ENCODE data around the gene HAS3. TPM values are rescaled to one million over a fixed set of nuclear protein-coding genes. Genes with fewer than 3 reads are reported as not detected.

HAS3 gene
- total RNA-seq, 6 experiments from 2014 or later: 1.5 to 2.1 (median 1.5) TPM

DNA sequence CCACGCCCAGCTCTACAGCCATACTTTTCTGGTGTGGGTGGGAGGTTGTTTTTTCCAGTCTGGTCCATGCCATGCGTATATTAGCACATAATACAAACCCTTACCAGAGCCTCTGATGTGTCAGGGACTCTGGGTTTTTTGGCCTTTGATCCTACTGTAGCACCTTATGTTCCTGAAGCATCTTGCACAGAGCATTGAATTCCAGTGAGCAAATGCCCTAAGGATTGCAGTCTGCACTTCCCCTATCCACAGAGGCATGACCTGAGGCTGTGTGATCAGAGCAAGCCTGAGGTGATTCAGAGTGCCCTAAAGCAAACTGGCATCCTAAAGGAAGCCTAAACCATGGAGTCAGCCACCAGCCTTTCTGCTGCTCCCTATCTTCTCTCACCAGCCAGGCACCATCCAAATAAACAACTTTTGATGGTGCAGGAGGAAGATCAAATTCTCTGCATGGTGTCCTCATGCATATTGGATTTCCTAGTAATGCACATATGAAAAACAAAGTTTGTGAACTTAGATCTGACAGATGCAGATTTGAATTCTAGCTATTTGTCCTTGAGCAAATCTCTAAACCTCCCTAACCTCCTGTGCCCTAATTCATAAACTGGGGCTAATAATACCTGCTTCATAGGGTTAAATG lies 41.2 kb upstream of the HAS3 start:
- TF ChIP-seq, protein P1, sequence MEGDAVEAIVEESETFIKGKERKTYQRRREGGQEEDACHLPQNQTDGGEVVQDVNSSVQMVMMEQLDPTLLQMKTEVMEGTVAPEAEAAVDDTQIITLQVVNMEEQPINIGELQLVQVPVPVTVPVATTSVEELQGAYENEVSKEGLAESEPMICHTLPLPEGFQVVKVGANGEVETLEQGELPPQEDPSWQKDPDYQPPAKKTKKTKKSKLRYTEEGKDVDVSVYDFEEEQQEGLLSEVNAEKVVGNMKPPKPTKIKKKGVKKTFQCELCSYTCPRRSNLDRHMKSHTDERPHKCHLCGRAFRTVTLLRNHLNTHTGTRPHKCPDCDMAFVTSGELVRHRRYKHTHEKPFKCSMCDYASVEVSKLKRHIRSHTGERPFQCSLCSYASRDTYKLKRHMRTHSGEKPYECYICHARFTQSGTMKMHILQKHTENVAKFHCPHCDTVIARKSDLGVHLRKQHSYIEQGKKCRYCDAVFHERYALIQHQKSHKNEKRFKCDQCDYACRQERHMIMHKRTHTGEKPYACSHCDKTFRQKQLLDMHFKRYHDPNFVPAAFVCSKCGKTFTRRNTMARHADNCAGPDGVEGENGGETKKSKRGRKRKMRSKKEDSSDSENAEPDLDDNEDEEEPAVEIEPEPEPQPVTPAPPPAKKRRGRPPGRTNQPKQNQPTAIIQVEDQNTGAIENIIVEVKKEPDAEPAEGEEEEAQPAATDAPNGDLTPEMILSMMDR (IDR thresholded peaks at IDR 0.05): no peak
- H3K27ac Mint-ChIP-seq: peak overlapping the region; percentile 68
- H3K36me3 Mint-ChIP-seq (ENCODE audit: low read depth): no peaks in the 10 kb centered on the region
- H3K4me3 Mint-ChIP-seq: peak overlapping the region; percentile 18; the same call in 1 of the 2 replicates
- H3K4me1 Mint-ChIP-seq (ENCODE audit: low read depth): peaks cover 34% of the 10 kb centered on the region
- no peaks in the 10 kb centered on the region for H3K9me3 Mint-ChIP-seq
- DNase-seq: peak; percentile 82
- H3K27me3 Mint-ChIP-seq (ENCODE audit: insufficient read depth): no peaks in the 10 kb centered on the region; the same call in 1 of the 2 replicates

DNA sequence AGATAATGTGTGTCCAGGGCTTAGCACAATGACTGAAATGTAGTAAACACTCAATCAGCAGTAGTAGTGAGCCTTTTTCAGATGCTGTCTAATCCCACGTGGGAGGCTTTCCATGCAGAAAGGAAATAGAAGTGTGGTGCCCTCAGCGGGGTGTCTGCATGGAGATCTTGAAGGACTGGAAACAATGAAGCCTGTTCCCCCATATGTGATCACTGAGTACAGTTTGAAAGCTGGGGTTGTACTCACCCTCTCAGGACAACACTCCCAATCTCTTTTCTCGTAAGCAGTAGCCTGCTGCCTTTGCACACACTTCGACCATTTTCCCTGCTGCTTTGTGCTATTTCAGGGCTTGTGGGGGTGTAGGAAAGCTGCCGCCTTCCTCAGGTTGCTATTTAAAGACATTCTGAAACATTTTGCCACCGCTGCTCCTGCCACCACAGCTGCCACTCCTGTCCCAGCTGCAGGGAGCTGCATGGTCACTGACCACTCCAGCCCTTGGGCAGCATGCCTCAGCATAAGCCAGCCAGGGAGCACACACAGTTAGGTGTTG lies 40.6 kb upstream of the HAS3 start:
- Mint-ChIP-seq H3K36me3 (ENCODE audit: low read depth) (no peaks in the 10 kb centered on the region), H3K27ac (peak overlapping the region; percentile 68), H3K27me3 (ENCODE audit: insufficient read depth) (no peaks in the 10 kb centered on the region; the same call in 1 of the 2 replicates), H3K9me3 (no peaks in the 10 kb centered on the region), H3K4me3 (no peak overlapping the region), H3K4me1 (ENCODE audit: low read depth) (peaks cover 37% of the 10 kb centered on the region)
- TF ChIP-seq, protein P1 (IDR thresholded peaks at IDR 0.05): no peak
- no peak for DNase-seq

DNA sequence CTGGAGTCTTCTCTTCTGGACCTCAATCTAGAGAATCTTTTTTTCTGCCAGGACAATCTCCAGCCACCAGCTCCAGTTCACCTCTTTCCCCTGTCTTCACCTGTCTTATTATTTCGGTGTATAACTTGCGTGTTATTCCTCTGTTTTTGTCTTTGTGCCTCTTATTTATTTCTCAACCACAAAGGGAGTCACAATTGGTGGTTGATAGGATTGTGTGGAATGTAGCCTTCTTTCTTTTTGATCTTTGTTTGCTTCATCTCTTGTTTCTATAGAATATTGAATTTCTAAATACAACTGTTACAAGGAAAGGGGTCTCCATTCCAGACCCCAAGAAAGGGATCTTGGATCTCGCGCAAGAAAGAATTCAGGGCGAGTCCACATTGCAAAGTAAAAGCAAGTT lies 35.9 kb upstream of the HAS3 start:
- peaks cover 46% of the 10 kb centered on the region for H3K4me1 Mint-ChIP-seq (ENCODE audit: low read depth)
- no peak overlapping the region for H3K4me3 Mint-ChIP-seq
- H3K27ac Mint-ChIP-seq: no peak overlapping the region
- no peaks in the 10 kb centered on the region for H3K36me3 Mint-ChIP-seq (ENCODE audit: low read depth)
- DNase-seq: no peak
- TF ChIP-seq, protein P1 (IDR thresholded peaks at IDR 0.05): no peak
- no peaks in the 10 kb centered on the region; the same call in 1 of the 2 replicates for H3K27me3 Mint-ChIP-seq (ENCODE audit: insufficient read depth)
- H3K9me3 Mint-ChIP-seq: no peaks in the 10 kb centered on the region

DNA sequence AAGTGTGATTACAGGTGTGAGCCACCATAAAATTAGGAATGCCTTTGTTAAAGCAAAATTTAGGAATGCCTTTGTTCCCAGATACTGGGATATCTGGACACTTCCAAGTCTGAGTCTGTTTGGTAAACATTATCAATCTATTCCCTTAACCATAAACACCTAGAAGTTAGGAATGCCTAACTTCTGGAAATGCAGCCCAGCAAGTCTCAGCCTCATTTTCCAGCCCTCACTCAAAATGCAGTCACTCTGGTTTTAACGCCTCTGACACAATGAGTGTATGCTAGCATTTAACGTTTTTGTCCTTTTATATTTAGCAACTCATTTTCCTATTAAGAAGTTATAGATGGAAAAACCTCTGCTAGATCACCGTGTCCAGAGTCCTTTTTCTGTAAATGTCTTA lies 34.4 kb upstream of the HAS3 start:
- no peak for DNase-seq
- Mint-ChIP-seq H3K4me3 (no peak overlapping the region), H3K27me3 (ENCODE audit: insufficient read depth) (no peaks in the 10 kb centered on the region; the same call in 1 of the 2 replicates), H3K9me3 (no peaks in the 10 kb centered on the region), H3K27ac (no peak overlapping the region), H3K4me1 (ENCODE audit: low read depth) (peaks cover 30% of the 10 kb centered on the region), H3K36me3 (ENCODE audit: low read depth) (no peaks in the 10 kb centered on the region)
- TF ChIP-seq, protein P1 (IDR thresholded peaks at IDR 0.05): no peak

DNA sequence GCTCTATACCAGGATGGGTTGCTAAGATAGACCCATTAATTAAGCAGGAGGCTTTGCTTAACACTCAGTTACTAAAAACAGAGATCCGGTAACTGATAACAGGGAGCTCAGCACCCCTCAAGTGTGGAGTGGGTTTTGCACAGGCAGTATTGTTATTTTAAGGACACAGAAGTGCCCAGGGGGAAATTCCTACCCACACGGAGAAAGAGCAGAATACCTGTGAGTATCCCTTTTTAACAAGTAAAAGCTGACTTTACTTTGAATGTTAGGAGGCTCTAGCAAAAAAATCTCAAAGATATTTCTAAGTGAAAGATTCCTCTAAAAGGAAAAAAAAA lies 32.8 kb upstream of the HAS3 start:
- Mint-ChIP-seq H3K27ac (peak overlapping the region; percentile 88), H3K4me3 (peak overlapping the region; percentile 68; the same call in 1 of the 2 replicates), H3K27me3 (ENCODE audit: insufficient read depth) (no peaks in the 10 kb centered on the region; the same call in 1 of the 2 replicates)

More for the DNA sequence above, 32.8 kb upstream of the HAS3 start:
- Mint-ChIP-seq H3K9me3 (no peaks in the 10 kb centered on the region), H3K4me1 (ENCODE audit: low read depth) (peaks cover 29% of the 10 kb centered on the region), H3K36me3 (ENCODE audit: low read depth) (no peaks in the 10 kb centered on the region)
- no peak for DNase-seq
- TF ChIP-seq, protein P1 (IDR thresholded peaks at IDR 0.05): no peak
